HG03378 (cell line): ENCODE data around the gene ACOT8.
A peak's percentile ranks its signal among the peaks of the same experiment; 100 is the strongest.

ENCODE experiments used
- ATAC-seq: cut with Tn5 transposase; IDR thresholded peaks from one replicate; pipeline ENCODE4 v1.9.1; 2021; ENCODE audit warnings: mild to moderate bottlenecking, moderate library complexity; ENCODE audit not compliant: unreplicated experiment

ACOT8 gene

GRCh38 chr20:45857882-45858216 lies 657 bp upstream of the ACOT8 start:
- no peak for ATAC-seq

GRCh38 chr20:45853484-45853883 lies 3.7 kb downstream of the ACOT8 start:
- ATAC-seq: no peak

- no peak for ATAC-seq
Observed at GRCh38 chr20:45852326-45852725, 4.9 kb downstream of the ACOT8 start.

GRCh38 chr20:45851501-45851900 lies 5.7 kb downstream of the ACOT8 start:
- no peak for ATAC-seq

GRCh38 chr20:45850926-45851325 lies 6.3 kb downstream of the ACOT8 start:
- ATAC-seq: no peak

- no peak for ATAC-seq
Observed at GRCh38 chr20:45850238-45850637, 7.0 kb downstream of the ACOT8 start.

GRCh38 chr20:45848969-45849582 lies 8.1 kb downstream of the ACOT8 start:
- no peak for ATAC-seq

- no peak for ATAC-seq
Observed at GRCh38 chr20:45848421-45848820, 8.8 kb downstream of the ACOT8 start.

GRCh38 chr20:45845452-45845851 lies 11.7 kb downstream of the ACOT8 start:
- no peak for ATAC-seq

- ATAC-seq: no peak
Observed at GRCh38 chr20:45843506-45843905, 13.7 kb downstream of the ACOT8 start.

GRCh38 chr20:45842169-45842812 lies 14.9 kb downstream of the ACOT8 start:
- ATAC-seq: peak; percentile 53

GRCh38 chr20:45841407-45842129 lies 15.6 kb downstream of the ACOT8 start:
- ATAC-seq: no peak

- ATAC-seq: no peak
Observed at GRCh38 chr20:45840700-45841198, 16.4 kb downstream of the ACOT8 start.

GRCh38 chr20:45836841-45837240 lies 20.4 kb downstream of the ACOT8 start:
- no peak for ATAC-seq

- ATAC-seq: no peak
Observed at GRCh38 chr20:45835825-45836224, 21.4 kb downstream of the ACOT8 start.

GRCh38 chr20:45835329-45835765 lies 21.8 kb downstream of the ACOT8 start:
- no peak for ATAC-seq

- ATAC-seq: no peak
Observed at GRCh38 chr20:45834797-45835161, 22.4 kb downstream of the ACOT8 start.

- ATAC-seq: no peak
Observed at GRCh38 chr20:45833883-45834796, 23.1 kb downstream of the ACOT8 start.

GRCh38 chr20:45833030-45833882 lies 23.9 kb downstream of the ACOT8 start, which contains the start of gene SNX21:
Gene SNX21, plus strand, starts transcription at chr20:45833799. Its CDS starts 121 bp downstream, at chr20:45833920.
- no peak for ATAC-seq

GRCh38 chr20:45832619-45833018 lies 24.6 kb downstream of the ACOT8 start:
- ATAC-seq: no peak
